ENCODE data around the gene WWOX. TPM values are rescaled to one million over a fixed set of nuclear protein-coding genes. Genes with fewer than 3 reads are reported as not detected.

The WWOX gene
- total and polyA plus RNA-seq, 2 donors (not counting 1 experiment from before 2014, with no cell fraction given) = 10.5 to 42.3 TPM

GRCh38 chr16:78277321-78278055 lies 178.0 kb downstream of the WWOX start:
- intact Hi-C loops (cut with micrococcal nuclease) = no loop called here
- ChIA-PET POLR2A (no interaction called here), CTCF (no interaction called here)
- Mint-ChIP-seq H3K4me1 (no peaks in the 10 kb centered on the region), H3K27me3 (no peaks in the 10 kb centered on the region), H3K9me3 (ENCODE audit: insufficient read depth) (no peaks in the 10 kb centered on the region), H3K27ac (no peak overlapping the region), H3K4me3 (no peak overlapping the region)
- WGBS (ENCODE audit: insufficient coverage) = 94% methylated on average over 4 of the region's 12 CpGs
- H3K79me2 ChIP-seq (ENCODE audit: control insufficient read depth, insufficient read depth, low read length) = no peaks in the 10 kb centered on the region
- H3K27ac ChIP-seq (ENCODE audit: low read length in 2 of 2) = no peak overlapping the region
- no peak overlapping the region for H3K9ac ChIP-seq (ENCODE audit: low read length)
- no peaks in the 10 kb centered on the region for H3K27me3 ChIP-seq (replicated peaks in 1 of 4; ENCODE audit: control extremely low read depth in 1 of 4, control insufficient read depth in 3 of 4, insufficient read depth in 4 of 4, low read length in 3 of 4)
- H2AFZ ChIP-seq (ENCODE audit: insufficient read depth, low read depth, low read length, poor library complexity, severe bottlenecking) = no peak overlapping the region
- H3K4me3 ChIP-seq (ENCODE audit: control extremely low read depth in 1 of 5, extremely low read depth in 1 of 5, insufficient read depth in 1 of 5, low read depth in 2 of 5, low read length in 4 of 5) = no peak overlapping the region
- DNase-seq (no peak), ATAC-seq (ENCODE audit: low read depth) (no peak)
- TF ChIP-seq CTCF (IDR thresholded peaks at IDR 0.05) (no peak), EZH2 (IDR thresholded peaks at IDR 0.05; ENCODE audit: borderline replicate concordance, insufficient read depth, low read depth, low read length, poor library complexity, severe bottlenecking) (no peak)
- no peaks in the 10 kb centered on the region for H4K20me1 ChIP-seq (ENCODE audit: control insufficient read depth, insufficient read depth, low read length, poor library complexity, severe bottlenecking)
- no peak overlapping the region for H3K4me2 ChIP-seq (replicated peaks; ENCODE audit: low read depth, low read length, poor library complexity, severe bottlenecking)
- no peaks in the 10 kb centered on the region for H3K36me3 ChIP-seq (replicated peaks in 1 of 2; ENCODE audit: control extremely low read depth in 1 of 2, control insufficient read depth in 1 of 2, extremely low read depth in 1 of 2, insufficient read depth in 2 of 2, low read length in 1 of 2)
- no peaks in the 10 kb centered on the region for H3K9me3 ChIP-seq (ENCODE audit: control extremely low read depth in 1 of 3, control insufficient read depth in 2 of 3, insufficient read depth in 1 of 3, low read length in 2 of 3)
- H3K4me1 ChIP-seq (ENCODE audit: control insufficient read depth in 2 of 2, insufficient read depth in 2 of 2, low read length in 2 of 2) = no peaks in the 10 kb centered on the region

GRCh38 chr16:78278056-78278450 lies 178.6 kb downstream of the WWOX start:
- Histone ChIP-seq H2AFZ (ENCODE audit: insufficient read depth, low read depth, low read length, poor library complexity, severe bottlenecking) (no peak overlapping the region), H3K9ac (ENCODE audit: low read length) (no peak overlapping the region), H4K20me1 (ENCODE audit: control insufficient read depth, insufficient read depth, low read length, poor library complexity, severe bottlenecking) (no peaks in the 10 kb centered on the region), H3K4me2 (replicated peaks; ENCODE audit: low read depth, low read length, poor library complexity, severe bottlenecking) (no peak overlapping the region), H3K36me3 (replicated peaks in 1 of 2; ENCODE audit: control extremely low read depth in 1 of 2, control insufficient read depth in 1 of 2, extremely low read depth in 1 of 2, insufficient read depth in 2 of 2, low read length in 1 of 2) (no peaks in the 10 kb centered on the region), H3K27me3 (replicated peaks in 1 of 4; ENCODE audit: control extremely low read depth in 1 of 4, control insufficient read depth in 3 of 4, insufficient read depth in 4 of 4, low read length in 3 of 4) (no peaks in the 10 kb centered on the region), H3K4me3 (ENCODE audit: control extremely low read depth in 1 of 5, extremely low read depth in 1 of 5, insufficient read depth in 1 of 5, low read depth in 2 of 5, low read length in 4 of 5) (no peak overlapping the region), H3K9me3 (ENCODE audit: control extremely low read depth in 1 of 3, control insufficient read depth in 2 of 3, insufficient read depth in 1 of 3, low read length in 2 of 3) (no peaks in the 10 kb centered on the region), H3K4me1 (ENCODE audit: control insufficient read depth in 2 of 2, insufficient read depth in 2 of 2, low read length in 2 of 2) (no peaks in the 10 kb centered on the region), H3K79me2 (ENCODE audit: control insufficient read depth, insufficient read depth, low read length) (no peaks in the 10 kb centered on the region), H3K27ac (ENCODE audit: low read length in 2 of 2) (no peak overlapping the region)
- intact Hi-C loops (cut with micrococcal nuclease) = no loop called here
- no peak for DNase-seq
- Mint-ChIP-seq H3K27ac (no peak overlapping the region), H3K9me3 (ENCODE audit: insufficient read depth) (no peaks in the 10 kb centered on the region), H3K4me3 (no peak overlapping the region), H3K4me1 (no peaks in the 10 kb centered on the region), H3K27me3 (no peaks in the 10 kb centered on the region)
- ATAC-seq (ENCODE audit: low read depth) = no peak
- ChIA-PET CTCF (no interaction called here), POLR2A (no interaction called here)
- TF ChIP-seq CTCF (IDR thresholded peaks at IDR 0.05) = no peak
- WGBS (ENCODE audit: insufficient coverage) = 100% methylated on average over 3 of the region's 3 CpGs
